Activated CD4-positive, CD25-positive, alpha-beta regulatory T cell (primary cell): ENCODE measurements around the gene FUT7.

Source experiments
- DNase-seq, 4 experiments: peaks; one replicate each; lab custom pipeline; 2025; lab: John Stamatoyannopoulos, UW

FUT7 gene

GRCh38 chr9:137031904-137032640, at the start of gene FUT7:
TSS of gene FUT7 (minus strand) at chr9:137032088. CDS start at chr9:137031991, 97 bp downstream.
- no peak for DNase-seq

GRCh38 chr9:137080260-137081122, 48.6 kb upstream of the FUT7 start:
- DNase-seq, result no peak

- no peak for DNase-seq
Measured at GRCh38 chr9:137079401-137079787, 47.5 kb upstream of the FUT7 start.

GRCh38 chr9:137078701-137079400, 47.0 kb upstream of the FUT7 start:
- DNase-seq, result no peak

GRCh38 chr9:137077758-137078693, 46.1 kb upstream of the FUT7 start:
- DNase-seq, result peak in 1 of 4 experiments; percentile 31

GRCh38 chr9:137077010-137077747, 45.3 kb upstream of the FUT7 start, which contains the start of gene UAP1L1:
TSS of gene UAP1L1 (plus strand) at chr9:137077517. CDS start at chr9:137077533, 16 bp downstream.
- DNase-seq, result no peak

- no peak for DNase-seq
Measured at GRCh38 chr9:137076636-137077009, 44.7 kb upstream of the FUT7 start.

- no peak for DNase-seq
Measured at GRCh38 chr9:137075275-137075775, 43.4 kb upstream of the FUT7 start.

GRCh38 chr9:137074657-137075274, 42.9 kb upstream of the FUT7 start:
- DNase-seq, result no peak

GRCh38 chr9:137073992-137074399, 42.1 kb upstream of the FUT7 start:
- no peak for DNase-seq

GRCh38 chr9:137071282-137071681, 39.4 kb upstream of the FUT7 start:
- no peak for DNase-seq

GRCh38 chr9:137070906-137071275, 39.0 kb upstream of the FUT7 start:
- no peak for DNase-seq

- peak; percentile 54 to 66 (median 64) for DNase-seq
Measured at GRCh38 chr9:137070201-137070905, 38.5 kb upstream of the FUT7 start, which contains the start of gene SAPCD2. TSS of gene SAPCD2 (minus strand) at chr9:137070557. CDS start at chr9:137070460, 97 bp downstream.

- no peak for DNase-seq
Measured at GRCh38 chr9:137069508-137070091, 37.7 kb upstream of the FUT7 start.

- DNase-seq, result no peak
Measured at GRCh38 chr9:137068539-137069507, 36.9 kb upstream of the FUT7 start.

- DNase-seq, result peak; percentile 67 to 76 (median 74)
Measured at GRCh38 chr9:137067860-137068538, 36.1 kb upstream of the FUT7 start.
